Mesothelial cell of epicardium (in vitro differentiated cells): ENCODE data around the gene MACROD2. TPM values are rescaled to one million over a fixed set of nuclear protein-coding genes. Genes with fewer than 3 reads are reported as not detected.
"Not testable (repeated sequence)": the region's sequence is repeated elsewhere in the genome, so short reads cannot be mapped to it uniquely, and the experiment has no call there.

ENCODE experiments used
- DNase-seq, 2 experiments: peaks; one replicate each; pipeline ENCODE4 v3.0.0; 2021; ENCODE audit warnings: low spot score in 2 of 2; ENCODE audit not compliant: unreplicated experiment in 2 of 2
- H3K27ac Mint-ChIP-seq: 2 replicates; pipeline ENCODE4 v1.8.0; 2021; ENCODE audit warnings: mixed read lengths
- H3K27me3 Mint-ChIP-seq: 2 replicates; pipeline ENCODE4 v1.8.0; 2021; ENCODE audit warnings: low read depth, mixed read lengths
- H3K36me3 Mint-ChIP-seq: 2 replicates; pipeline ENCODE4 v1.8.0; 2021; ENCODE audit warnings: mixed read lengths
- H3K4me1 Mint-ChIP-seq: 2 replicates; pipeline ENCODE4 v1.8.0; 2021; ENCODE audit warnings: mixed read lengths
- H3K4me3 Mint-ChIP-seq: 2 replicates; pipeline ENCODE4 v1.8.0; 2021; ENCODE audit warnings: mild to moderate bottlenecking, moderate library complexity, mixed read lengths
- H3K9me3 Mint-ChIP-seq: 2 replicates; pipeline ENCODE4 v1.8.0; 2021; ENCODE audit warnings: mixed read lengths
- total RNA-seq: library from RNA; stranded (reverse); gene quantifications from 3 replicates; pipeline ENCODE4 v1.2.1, GENCODE V29; 2021
- TF ChIP-seq, protein P1 (sequence below): fragments of 200-600 bp; sonication (generic); IDR thresholded peaks from one replicate; pipeline ENCODE4 v1.5.0; 2021; ENCODE audit warnings: antibody characterized with exemption; ENCODE audit not compliant: unreplicated experiment

MACROD2 gene
- total RNA-seq, 1 donor from 2014 or later = 10.0 TPM

DNA sequence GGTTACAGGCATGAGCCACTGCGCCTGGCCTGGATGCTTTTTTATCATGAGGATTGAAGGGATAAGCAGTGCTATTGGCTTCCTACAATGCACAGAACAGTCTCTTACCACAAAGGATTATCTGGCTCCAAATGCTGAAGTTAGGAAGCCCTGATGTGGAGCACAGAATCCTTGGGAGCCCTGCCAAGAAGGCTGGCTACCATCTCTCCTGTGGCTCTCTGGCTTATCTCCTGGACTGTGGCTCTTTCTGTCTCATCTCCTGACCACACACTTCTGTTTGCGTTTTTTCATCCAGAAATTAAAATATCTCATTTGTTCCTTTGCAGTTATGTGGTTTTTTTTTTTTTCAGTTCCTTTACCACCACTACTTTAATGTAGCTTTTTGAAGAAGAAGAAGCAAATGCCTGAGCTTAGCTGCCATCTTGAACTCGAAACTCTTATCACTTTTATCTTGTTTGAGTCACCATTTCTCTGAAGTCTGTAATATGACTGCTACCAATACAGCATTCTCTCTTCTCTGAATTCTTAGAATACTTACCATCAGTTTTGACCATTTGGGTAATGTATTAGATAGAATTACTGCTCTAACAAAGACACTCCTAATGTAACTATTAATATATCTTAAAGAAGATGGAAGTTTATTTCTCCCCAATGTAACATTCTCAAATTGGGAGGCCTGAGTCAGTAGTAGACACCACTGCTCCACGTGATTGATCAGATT lies 1533.2 kb downstream of the MACROD2 start:
- Mint-ChIP-seq H3K4me1 (peaks cover 9% of the 10 kb centered on the region), H3K27me3 (no peaks in the 10 kb centered on the region), H3K27ac (peak overlapping the region; percentile 58), H3K4me3 (no peak overlapping the region), H3K9me3 (peaks cover 13% of the 10 kb centered on the region), H3K36me3 (no peaks in the 10 kb centered on the region)
- TF ChIP-seq, protein P1, sequence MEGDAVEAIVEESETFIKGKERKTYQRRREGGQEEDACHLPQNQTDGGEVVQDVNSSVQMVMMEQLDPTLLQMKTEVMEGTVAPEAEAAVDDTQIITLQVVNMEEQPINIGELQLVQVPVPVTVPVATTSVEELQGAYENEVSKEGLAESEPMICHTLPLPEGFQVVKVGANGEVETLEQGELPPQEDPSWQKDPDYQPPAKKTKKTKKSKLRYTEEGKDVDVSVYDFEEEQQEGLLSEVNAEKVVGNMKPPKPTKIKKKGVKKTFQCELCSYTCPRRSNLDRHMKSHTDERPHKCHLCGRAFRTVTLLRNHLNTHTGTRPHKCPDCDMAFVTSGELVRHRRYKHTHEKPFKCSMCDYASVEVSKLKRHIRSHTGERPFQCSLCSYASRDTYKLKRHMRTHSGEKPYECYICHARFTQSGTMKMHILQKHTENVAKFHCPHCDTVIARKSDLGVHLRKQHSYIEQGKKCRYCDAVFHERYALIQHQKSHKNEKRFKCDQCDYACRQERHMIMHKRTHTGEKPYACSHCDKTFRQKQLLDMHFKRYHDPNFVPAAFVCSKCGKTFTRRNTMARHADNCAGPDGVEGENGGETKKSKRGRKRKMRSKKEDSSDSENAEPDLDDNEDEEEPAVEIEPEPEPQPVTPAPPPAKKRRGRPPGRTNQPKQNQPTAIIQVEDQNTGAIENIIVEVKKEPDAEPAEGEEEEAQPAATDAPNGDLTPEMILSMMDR = no peak
- DNase-seq = no peak

DNA sequence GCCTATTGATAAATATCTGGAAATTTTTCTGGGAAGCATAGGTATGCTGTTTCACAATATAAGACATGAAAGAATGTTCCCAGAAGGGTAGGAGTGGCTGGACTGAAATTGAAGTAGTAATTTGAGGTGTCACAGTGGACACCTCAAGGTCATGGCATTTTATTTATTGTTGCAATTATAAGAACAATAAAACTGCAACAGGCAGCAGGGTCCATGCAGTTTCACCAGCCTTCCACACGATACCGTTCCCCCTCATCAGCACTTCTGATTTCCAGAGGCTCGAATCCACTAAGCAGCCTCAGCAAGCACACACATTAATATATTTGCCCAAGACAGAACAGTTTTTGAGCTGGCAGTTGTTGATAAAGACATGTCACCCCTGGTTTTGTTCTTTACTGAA lies 1540.5 kb downstream of the MACROD2 start:
- Mint-ChIP-seq H3K27ac (no peak overlapping the region), H3K4me1 (peaks cover 3% of the 10 kb centered on the region), H3K27me3 (no peaks in the 10 kb centered on the region), H3K36me3 (no peaks in the 10 kb centered on the region), H3K4me3 (no peak overlapping the region), H3K9me3 (peaks cover 4% of the 10 kb centered on the region)
- no peak for DNase-seq
- TF ChIP-seq, protein P1 = no peak

DNA sequence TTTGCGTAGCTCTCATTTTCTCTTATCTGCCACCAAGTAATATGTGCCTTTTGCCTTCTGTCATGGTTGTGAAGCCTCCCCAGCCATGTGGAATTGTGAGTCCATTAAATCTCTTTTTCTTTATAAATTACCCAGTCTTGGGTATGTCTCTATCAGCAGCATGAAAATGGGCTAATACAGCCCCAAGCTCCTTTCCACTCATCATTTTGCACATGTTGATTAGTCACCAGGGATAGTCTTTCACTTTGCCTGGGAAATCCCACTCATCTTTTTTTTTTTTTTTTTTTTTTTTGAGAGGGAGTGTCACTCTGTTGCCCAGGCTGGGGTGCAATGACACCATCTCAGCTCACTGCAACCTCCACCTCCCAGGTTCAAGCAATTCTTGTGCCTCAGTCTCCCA lies 1541.9 kb downstream of the MACROD2 start:
- not testable (repeated sequence) for H3K36me3 Mint-ChIP-seq, H3K4me3 Mint-ChIP-seq, H3K4me1 Mint-ChIP-seq, H3K27ac Mint-ChIP-seq, H3K27me3 Mint-ChIP-seq, DNase-seq, H3K9me3 Mint-ChIP-seq

DNA sequence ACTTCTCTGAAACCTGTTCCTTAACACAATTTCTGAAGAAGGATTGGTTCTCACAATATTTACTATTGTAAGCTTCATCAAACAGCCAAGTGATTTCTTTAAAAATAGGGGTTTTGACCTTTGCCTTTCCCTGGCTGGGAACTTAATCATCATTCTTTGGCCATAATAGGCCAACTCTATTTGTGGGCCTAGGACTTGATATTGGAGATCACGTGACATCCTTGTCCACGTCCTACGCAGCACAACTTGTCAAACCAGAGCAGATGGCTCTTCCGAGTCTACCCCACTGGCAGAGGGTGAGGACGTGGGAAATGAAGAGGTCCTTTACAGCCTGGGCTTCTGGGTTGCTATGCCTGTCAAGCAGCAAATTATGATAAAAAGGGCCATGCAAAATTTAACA lies 1547.3 kb downstream of the MACROD2 start:
- Mint-ChIP-seq H3K27me3 (no peaks in the 10 kb centered on the region), H3K36me3 (no peaks in the 10 kb centered on the region), H3K4me3 (no peak overlapping the region), H3K9me3 (peaks cover 15% of the 10 kb centered on the region), H3K4me1 (peaks cover 24% of the 10 kb centered on the region), H3K27ac (no peak overlapping the region)
- TF ChIP-seq, protein P1 = no peak
- DNase-seq = no peak

DNA sequence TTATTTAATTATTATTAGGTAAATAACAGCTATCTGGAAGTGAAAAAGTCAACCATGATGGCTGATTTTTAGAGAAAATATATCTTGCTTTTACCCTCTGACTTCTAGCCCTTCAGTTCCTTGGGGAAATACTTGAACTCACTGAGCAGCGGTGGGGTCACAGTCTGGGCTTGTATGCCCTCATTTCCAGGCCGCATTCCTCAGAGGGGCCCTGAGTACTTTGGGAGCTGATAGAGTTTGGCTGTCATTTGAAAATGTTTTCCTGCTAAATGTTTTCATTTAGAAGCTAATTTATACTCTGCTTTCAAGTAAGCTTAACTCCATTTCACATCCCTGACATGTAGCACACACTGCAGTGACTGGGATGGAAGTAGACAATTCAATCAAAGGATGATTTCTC lies 1549.4 kb downstream of the MACROD2 start:
- no peaks in the 10 kb centered on the region for H3K36me3 Mint-ChIP-seq
- DNase-seq = no peak

DNA sequence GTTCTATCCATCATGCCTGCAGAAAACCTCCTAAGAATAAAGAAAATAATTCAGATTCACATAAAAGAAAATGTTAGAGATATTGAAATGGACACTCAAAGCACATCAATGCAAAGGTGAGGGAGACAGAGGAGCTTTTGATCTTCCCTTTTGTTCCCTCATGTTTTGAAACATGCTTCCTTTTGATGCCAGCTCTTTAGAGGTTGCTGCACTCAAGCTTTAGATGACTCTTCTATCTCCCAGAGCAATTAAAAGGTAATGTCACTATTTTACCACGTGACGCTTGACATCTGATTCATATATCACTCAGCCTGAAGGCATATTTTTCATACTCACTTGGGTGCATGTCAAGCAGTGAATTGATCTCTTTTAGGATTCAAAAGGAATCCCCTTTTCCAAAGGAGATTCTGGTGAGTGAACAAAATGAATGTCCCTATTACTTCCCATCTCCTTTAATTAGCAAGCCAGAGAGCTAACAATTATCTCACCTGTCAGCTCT lies 1551.3 kb downstream of the MACROD2 start:
- Mint-ChIP-seq H3K27me3 (no peaks in the 10 kb centered on the region), H3K36me3 (no peaks in the 10 kb centered on the region), H3K4me3 (no peak overlapping the region), H3K9me3 (peaks cover 21% of the 10 kb centered on the region), H3K27ac (no peak overlapping the region), H3K4me1 (peaks cover 24% of the 10 kb centered on the region)
- DNase-seq = no peak
- TF ChIP-seq, protein P1 = no peak

More for the DNA sequence above, 1549.4 kb downstream of the MACROD2 start:
- no peak overlapping the region for H3K4me3 Mint-ChIP-seq
- TF ChIP-seq, protein P1 = no peak
- peaks cover 24% of the 10 kb centered on the region for H3K4me1 Mint-ChIP-seq
- H3K27me3 Mint-ChIP-seq = no peaks in the 10 kb centered on the region
- peak overlapping the region; percentile 64 for H3K27ac Mint-ChIP-seq
- H3K9me3 Mint-ChIP-seq = peaks cover 24% of the 10 kb centered on the region
